GM12892 (cell line): Measurements from ENCODE around the gene XCL2.

Source experiments
- DNase-seq: peaks from one replicate; pipeline ENCODE4 v3.0.0; 2011; ENCODE audit not compliant: insufficient read length
- FAIRE-seq: peaks from 2 replicates; lab custom pipeline; 2011; peaks lifted over from hg19 to GRCh38; lab: Jason Lieb, UNC
- POLR2A ChIP-seq: IDR thresholded peaks from 2 replicates; pipeline ENCODE4 v1.6.1; 2011; ENCODE audit warnings: low read depth, low read length, control low read depth
- POLR2AphosphoS5 ChIP-seq: IDR thresholded peaks from 2 replicates; pipeline ENCODE4 v1.6.1; 2011; ENCODE audit warnings: low read depth, low read length, control low read depth
- TAF1 ChIP-seq: IDR thresholded peaks from 2 replicates; pipeline ENCODE4 v1.6.1; 2011; ENCODE audit warnings: low read depth, mild to moderate bottlenecking, control low read depth, low read length, borderline replicate concordance

XCL2 gene

DNA sequence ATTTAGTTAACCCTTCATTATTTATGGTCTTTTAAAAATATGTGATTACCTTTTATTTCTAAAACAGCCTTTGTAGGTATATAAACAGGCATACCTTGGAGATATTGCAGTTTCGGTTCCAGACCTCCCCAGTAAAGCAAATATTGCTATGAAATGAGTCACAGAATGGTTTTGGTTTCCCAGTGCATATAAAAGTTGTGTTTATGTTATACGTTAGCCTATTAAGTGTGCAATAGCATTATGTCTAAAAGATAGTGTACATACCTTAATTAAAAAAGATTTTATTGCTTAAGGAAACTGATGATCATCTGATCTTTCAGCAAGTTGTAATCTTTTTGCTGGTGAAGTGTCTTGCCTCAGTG is 44.1 kb downstream of the XCL2 start:
- no peak for TF ChIP-seq TAF1
- no peak for TF ChIP-seq POLR2AphosphoS5
- no peak for TF ChIP-seq POLR2A
- DNase-seq (no peak), FAIRE-seq (no peak)

DNA sequence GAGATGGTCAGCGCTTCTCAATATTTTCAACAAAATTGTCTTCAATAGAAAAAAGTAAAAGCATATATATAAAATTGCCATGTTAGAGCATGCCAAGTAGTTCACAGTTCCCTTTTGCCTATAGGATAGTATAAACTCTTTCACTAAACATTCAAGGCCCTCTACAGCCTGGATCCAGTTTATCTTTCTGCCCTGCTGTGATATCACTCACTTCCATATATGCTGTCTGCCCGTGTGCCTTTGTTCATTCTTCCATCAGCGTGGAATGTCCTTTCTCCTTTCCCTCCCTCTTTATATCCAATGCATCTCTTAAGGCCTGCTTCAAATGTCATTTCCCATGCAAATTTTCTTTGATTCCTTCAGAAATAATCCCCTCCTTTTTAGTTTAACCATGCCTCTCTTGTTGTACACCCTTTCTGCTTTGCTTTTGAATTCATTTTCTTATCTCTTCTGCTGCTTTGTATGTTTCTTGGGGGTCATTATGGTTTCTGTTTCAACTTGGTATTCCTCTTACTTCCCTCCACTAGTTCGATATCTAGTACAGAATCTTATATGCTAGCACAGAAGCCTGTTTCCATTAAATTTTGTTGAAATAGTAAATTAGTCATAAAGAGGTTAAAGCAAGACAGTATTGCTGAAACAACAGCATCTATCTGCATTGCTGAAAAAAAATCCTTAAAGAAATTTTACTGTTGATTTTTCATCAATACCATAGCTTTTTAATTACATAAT is 44.7 kb downstream of the XCL2 start:
- FAIRE-seq (no peak), DNase-seq (no peak)
- TF ChIP-seq TAF1 (no peak), POLR2A (no peak), POLR2AphosphoS5 (no peak)

DNA sequence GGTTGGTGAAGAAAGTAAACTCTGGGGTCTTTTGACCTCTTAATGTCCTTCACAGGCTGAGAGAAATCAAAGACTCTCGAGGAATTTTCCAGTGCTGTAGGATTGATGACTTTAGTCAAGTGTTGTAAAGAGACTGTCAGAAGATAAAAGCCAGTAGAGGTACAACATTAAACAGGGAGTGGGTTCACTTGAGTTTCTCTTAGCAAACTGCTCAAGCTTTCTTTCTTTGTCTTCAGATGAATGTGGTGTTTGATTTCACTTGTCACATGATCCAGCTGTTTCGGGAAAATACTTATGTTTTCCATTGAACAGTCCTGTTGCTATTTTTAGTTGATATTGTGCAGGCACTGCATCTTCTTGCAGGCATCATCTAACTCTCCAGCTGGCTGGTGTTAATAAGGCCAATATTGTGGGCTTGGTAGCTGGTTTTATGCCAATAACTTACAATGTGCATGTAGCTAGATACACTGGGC is 45.6 kb downstream of the XCL2 start:
- TF ChIP-seq TAF1 (no peak), POLR2AphosphoS5 (no peak), POLR2A (no peak)
- no peak for FAIRE-seq
- DNase-seq: no peak

DNA sequence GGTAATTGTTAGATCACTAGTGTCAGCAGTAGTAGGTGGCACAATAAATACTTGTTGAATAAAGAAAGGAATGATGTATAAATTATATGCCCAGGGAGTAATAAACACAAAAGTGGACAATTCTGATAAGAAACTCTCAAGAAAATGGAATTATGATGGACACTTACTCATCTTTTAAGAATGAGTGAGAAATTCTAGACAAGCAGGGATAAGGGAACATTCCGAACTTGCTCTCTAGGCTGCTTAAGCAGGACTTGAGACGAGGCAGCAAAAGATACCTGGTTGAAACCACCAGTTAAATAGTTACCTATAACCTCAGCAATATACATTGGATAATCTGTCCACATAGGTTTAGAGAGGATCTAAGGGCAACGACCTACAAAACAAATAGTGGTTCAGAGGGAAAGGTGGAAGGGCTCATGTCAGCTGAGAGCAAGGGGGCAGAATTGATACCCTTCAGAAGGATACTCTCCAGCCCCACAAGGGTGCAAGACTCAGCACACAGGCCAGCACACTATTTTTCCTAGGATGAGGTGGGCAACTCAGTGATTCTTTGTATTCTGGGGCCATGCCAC is 46.3 kb downstream of the XCL2 start:
- DNase-seq: no peak
- TF ChIP-seq TAF1 (no peak), POLR2AphosphoS5 (no peak), POLR2A (no peak)
- FAIRE-seq: no peak

GRCh38 chr1:168491527-168492164 is 52.2 kb downstream of the XCL2 start:
- FAIRE-seq: no peak
- no peak for DNase-seq
- TF ChIP-seq TAF1: no peak
